ENCODE measurements around the gene C6.
"Not testable (repeated sequence)": the region's sequence is repeated elsewhere in the genome, so short reads cannot be mapped to it uniquely, and the experiment has no call there.

The C6 gene

GRCh38 chr5:41196197-41196596 is 17.1 kb downstream of the C6 start:
- DNase-seq: no peak

GRCh38 chr5:41195228-41195627 is 18.1 kb downstream of the C6 start:
- DNase-seq: no peak

GRCh38 chr5:41194339-41194738 is 19.0 kb downstream of the C6 start:
- DNase-seq: no peak

- no peak for DNase-seq
These were observed 19.7 kb downstream of the C6 start for GRCh38 chr5:41193456-41194205.

- no peak for DNase-seq
These were observed 22.1 kb downstream of the C6 start for GRCh38 chr5:41191249-41191648.

GRCh38 chr5:41186143-41186542 is 27.2 kb downstream of the C6 start:
- no peak for DNase-seq

GRCh38 chr5:41183331-41183730 is 30.0 kb downstream of the C6 start:
- DNase-seq: not testable (repeated sequence)

GRCh38 chr5:41182666-41183065 is 30.7 kb downstream of the C6 start:
- no peak for DNase-seq

- DNase-seq: no peak
These were observed 31.4 kb downstream of the C6 start for GRCh38 chr5:41181691-41182564.

GRCh38 chr5:41176952-41177351 is 36.4 kb downstream of the C6 start:
- DNase-seq: no peak

GRCh38 chr5:41172012-41172411 is 41.3 kb downstream of the C6 start:
- no peak for DNase-seq

GRCh38 chr5:41161271-41161670 is 52.1 kb downstream of the C6 start:
- no peak for DNase-seq

GRCh38 chr5:41157272-41157894 is 55.9 kb downstream of the C6 start:
- DNase-seq: no peak

- no peak for DNase-seq
These were observed 56.6 kb downstream of the C6 start for GRCh38 chr5:41156739-41157138.

GRCh38 chr5:41154491-41154890 is 58.8 kb downstream of the C6 start:
- no peak for DNase-seq

- DNase-seq: no peak
These were observed 61.8 kb downstream of the C6 start for GRCh38 chr5:41151564-41151963.

- no peak for DNase-seq
These were observed 64.9 kb downstream of the C6 start for GRCh38 chr5:41148448-41148847.

- DNase-seq: no peak
These were observed 68.0 kb downstream of the C6 start for GRCh38 chr5:41145306-41145705.

- no peak for DNase-seq
These were observed 70.0 kb downstream of the C6 start for GRCh38 chr5:41143131-41143901.

- DNase-seq: no peak
These were observed 85.2 kb downstream of the C6 start for GRCh38 chr5:41127967-41128690.

- DNase-seq: no peak
These were observed 90.9 kb downstream of the C6 start for GRCh38 chr5:41122459-41122858.

GRCh38 chr5:41120600-41120999 is 92.7 kb downstream of the C6 start:
- DNase-seq: no peak

All from NCI-H187 (cell line).